GM15510 (cell line): ENCODE measurements around the gene SEC14L5.

Source experiments
- POLR2A ChIP-seq: IDR thresholded peaks from 3 replicates; pipeline ENCODE4 v1.6.1; 2011; ENCODE audit warnings: borderline replicate concordance; ENCODE audit not compliant: insufficient read length; ENCODE audit errors: extremely low read depth

Gene SEC14L5

DNA sequence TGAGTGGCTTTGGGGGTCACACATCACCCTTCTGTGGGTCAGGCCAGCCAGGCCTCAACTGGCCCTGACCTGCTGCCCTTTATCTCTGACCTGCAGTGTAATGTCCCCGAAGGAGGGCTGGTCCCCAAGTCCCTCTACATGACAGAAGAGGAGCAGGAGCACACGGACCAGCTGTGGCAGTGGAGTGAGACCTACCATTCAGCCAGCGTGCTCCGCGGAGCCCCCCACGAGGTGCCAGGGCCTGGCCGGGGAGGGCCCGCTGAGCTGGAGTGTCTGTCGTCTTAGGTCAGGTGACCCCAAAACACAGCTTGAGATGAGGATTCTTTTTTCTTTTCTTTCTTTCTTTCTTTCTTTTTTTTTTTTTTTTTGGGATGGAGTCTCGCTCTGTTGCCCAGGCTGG is 49.1 kb downstream of the SEC14L5 start:
- no peak for TF ChIP-seq POLR2A

DNA sequence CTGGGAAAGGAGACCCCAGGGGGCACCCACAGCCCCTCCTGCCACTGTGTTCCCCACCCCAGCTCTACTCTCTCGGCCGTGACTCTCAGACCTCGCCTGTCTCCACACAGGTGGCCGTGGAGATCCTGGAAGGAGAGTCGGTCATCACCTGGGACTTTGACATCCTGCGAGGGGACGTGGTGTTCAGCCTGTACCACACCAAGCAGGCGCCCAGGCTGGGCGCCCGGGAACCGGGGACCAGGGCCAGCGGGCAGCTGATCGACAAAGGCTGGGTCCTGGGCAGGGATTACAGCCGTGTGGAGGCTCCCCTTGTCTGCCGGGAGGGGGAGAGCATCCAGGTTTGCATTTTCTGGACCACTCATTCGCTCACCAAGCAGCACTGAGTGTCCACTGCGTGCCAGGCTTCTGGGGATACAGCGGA is 50.2 kb downstream of the SEC14L5 start:
- no peak for TF ChIP-seq POLR2A

DNA sequence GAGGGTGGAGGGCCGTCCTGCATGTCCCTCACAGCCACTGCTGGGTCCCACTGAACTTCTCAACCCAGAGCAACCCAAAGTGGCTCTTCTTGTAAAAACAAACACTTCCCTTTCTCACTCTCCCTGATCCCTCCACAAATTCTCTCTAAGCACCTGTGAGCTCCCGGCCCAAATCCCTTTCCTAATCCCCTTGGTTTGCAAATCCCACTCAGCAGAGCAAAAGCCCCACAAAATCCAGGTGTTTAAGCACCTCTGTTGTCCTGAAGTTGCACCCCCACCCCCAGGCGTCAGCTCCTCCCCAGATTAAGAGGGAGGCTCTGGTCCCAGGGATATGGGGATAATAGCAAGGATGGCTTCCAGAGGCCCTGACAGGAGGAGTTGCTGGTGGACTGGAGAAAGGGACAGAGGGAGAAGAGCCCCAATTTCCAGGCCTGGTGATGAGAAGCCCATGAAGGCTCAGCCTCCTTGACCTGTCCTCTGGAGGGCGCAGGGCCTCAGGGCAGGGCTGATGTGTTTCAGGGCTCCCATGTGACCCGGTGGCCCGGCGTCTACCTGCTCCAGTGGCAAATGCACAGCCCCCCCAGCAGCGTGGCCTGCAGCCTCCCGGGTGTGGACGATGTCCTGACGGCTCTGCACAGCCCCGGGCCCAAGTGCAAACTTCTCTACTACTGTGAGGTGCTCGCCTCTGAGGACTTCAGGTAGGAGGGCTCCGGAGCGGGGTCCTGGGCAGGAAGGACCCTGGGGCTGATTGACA is 52.6 kb downstream of the SEC14L5 start:
- no peak for TF ChIP-seq POLR2A

DNA sequence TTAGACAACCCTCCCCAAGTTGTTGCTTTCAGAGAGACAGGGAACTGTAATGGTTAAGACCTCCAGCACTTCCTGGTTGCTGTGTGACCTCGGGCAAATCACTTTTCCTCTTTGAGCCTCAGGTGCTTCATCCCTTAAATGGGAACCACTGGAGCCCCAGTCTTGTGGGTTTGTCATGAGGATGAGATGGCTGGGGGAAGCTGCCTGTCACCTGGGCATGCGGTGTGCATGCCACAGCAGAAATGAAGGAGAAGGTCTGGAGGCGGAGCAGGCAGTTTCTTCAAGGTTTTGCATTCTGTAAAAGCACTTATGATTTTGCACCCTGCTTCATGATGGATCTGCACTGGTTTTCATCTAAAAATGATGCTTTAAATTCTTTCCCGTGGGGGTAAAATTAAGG is 53.5 kb downstream of the SEC14L5 start:
- no peak for TF ChIP-seq POLR2A

DNA sequence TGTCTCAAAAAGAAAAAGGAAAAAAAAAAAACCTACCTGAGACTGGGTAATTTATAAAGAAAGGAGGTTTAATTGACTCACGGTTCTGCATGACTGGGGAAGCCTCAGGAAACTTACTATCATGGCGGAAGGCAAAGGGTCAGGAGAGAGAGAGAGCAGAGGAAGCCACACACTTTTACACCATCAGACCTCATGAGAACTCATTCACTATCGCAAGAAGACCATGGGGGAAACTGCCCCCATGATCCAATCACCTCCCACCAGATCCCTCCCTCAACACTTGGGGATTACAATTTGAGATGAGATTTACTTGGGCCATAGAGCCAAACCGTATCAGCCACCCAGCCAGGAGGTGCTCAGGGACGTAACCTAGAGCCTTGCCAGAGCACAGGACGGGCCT is 54.8 kb downstream of the SEC14L5 start:
- TF ChIP-seq POLR2A: no peak

DNA sequence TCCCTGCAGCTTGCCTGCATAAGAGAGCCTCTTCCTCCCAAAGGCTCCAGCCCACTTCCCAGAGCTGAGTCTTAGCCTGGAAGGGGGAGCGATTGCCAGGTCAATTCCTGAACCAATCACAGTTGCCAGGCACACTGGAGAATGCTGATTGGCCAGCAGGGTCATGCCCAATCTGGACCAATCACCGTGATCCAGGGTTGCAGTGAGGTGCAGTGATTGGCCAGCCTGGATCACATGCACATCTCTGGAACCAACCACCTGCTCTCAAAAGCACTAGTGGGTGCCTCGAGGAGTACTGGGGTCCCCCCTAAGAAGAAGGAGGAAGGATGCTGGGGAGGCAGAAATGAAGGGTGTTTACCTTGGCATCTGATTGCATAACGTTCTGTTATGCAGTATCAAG is 57.2 kb downstream of the SEC14L5 start:
- no peak for TF ChIP-seq POLR2A

DNA sequence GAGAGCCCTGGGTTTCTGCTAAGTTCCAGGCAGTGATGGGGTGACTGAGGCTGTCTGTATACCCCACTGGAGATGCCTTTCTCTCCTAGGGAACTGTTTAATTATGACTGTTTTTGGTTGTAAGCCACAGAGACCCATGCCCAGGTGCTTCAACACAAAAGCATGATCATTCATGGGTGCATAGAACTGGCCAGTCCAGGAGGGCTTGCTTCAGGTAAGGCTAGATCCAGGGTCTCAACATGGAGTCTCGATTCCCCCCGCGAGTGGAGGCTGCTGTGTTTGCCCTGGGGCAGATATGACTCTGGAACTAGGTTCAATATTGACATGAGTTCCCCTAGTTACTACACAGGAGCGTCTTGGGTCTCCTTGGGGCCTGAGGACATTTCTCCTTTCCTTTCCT is 57.8 kb downstream of the SEC14L5 start:
- TF ChIP-seq POLR2A: no peak

DNA sequence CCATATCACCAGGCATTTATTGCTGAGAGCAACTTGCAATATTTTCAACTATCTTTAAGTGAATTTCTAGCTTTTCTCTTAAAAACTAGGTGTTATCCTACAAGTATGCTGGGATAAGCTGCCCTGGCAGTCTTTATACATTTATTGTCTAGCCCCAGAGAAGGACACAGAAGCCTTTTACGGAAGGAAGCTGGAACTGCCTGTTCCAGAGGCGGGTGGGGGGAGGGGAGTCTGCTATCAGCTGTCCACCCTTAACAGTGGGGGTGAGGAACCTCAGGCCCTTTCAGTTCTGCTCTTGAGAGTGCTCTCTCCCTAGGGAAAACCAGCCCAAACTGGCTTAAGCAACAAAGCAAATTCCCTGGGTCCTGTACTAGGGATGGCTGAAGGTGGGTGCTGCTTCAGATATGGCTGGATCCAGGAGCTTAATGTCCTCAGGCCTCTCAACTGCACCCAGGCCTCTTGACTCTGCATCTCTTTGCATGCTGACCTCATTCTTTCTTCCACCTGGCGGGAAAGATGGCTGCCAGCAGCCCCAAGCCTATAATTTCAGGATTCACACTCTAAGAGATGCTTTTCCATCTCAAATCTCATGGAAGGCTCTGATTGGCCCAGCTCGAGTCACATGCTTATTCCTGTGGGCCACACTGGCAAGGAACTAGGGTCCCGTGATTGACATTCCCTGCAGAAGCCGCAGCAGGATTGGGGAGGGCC is 59.0 kb downstream of the SEC14L5 start:
- no peak for TF ChIP-seq POLR2A

DNA sequence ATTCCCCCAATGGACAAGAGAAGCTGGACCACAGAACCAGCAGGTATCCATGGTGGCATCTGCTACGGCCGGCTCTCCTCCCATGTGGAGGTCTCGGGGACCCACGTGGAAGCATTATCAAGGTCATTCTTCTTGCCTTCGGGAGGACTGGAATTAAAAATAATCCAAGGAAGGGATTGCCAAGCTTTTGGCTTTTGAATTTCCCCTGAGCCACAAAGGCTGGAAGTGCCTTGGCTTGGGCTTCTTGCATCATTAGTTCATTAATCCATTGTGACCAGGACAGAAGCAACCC is 59.5 kb downstream of the SEC14L5 start:
- TF ChIP-seq POLR2A: no peak

DNA sequence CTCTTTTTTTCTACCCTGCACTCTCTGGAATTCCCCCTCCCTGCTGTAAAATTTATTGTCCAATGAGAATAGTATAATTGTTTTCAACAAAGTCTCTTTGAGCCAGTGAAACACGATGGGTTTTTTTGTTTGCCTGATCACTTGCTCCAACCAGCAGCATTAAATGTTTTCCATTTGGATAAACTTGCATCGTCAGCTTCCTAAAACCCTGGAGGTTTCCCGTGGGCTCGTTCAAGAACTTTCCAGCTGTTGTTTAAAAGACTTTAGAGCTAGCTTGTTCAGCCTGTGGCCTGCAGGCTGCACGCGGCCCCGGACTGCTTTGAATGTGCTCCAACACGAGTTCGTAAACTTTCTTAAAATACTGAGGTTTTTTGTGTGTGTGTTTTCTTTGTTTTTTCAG is 60.7 kb downstream of the SEC14L5 start:
- TF ChIP-seq POLR2A: no peak

DNA sequence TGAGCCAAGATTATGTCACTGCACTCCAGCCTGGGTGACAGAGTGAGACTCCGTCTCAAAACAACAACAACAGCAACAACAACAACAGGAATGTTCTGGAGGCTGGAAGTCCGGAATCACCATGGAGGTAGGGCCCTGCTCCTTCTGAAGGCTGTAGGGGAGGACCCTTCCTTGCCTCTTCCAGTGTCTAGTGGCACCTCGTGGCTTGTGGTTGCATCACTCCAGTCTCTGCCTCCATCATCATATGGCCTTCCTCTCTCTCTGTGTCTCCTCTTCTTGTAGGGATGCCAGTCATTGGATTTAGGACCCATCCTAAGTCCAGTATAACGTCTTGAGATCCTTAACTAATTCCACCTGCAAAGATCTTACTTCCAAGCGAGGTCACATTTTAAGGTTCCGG is 61.6 kb downstream of the SEC14L5 start:
- no peak for TF ChIP-seq POLR2A

DNA sequence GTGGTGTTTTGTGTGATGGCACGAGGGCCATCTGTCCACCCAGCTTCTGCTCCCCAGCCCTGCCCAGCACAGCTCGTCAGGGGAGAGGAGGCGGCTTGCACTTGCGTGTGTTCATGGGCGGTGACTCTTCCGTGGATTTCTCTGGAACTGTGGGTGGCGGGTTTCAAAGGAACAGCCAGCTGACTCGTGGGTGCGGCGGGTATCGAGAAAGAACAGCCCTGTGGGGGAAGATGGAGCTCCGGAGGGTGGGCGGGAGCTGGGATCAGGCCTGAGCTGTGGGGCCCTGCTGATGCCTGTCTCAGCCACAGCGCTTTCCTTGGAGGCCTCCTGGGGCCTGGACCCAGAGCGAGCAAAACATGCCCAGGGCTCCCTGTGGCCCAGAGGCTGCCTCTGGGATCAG is 62.4 kb downstream of the SEC14L5 start:
- no peak for TF ChIP-seq POLR2A

DNA sequence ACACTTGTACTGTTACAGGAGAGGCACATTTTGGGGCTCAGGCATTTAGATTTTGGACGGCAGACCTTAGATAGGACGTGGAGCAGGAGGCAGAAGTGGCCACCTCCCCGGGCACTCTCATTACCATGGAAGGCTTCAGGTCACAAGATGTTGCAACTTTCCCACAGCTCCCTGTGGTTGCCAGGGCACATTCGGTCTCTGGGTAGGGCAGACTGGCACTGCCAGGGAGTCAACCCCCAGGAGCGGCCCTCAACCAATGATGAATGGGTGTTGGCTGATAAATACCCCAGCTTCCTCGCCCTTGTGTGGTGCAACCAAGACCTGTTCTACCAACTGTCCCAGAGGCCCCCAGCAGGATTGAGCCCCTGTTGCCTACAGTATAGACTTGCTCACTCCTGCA is 64.4 kb downstream of the SEC14L5 start:
- TF ChIP-seq POLR2A: no peak

DNA sequence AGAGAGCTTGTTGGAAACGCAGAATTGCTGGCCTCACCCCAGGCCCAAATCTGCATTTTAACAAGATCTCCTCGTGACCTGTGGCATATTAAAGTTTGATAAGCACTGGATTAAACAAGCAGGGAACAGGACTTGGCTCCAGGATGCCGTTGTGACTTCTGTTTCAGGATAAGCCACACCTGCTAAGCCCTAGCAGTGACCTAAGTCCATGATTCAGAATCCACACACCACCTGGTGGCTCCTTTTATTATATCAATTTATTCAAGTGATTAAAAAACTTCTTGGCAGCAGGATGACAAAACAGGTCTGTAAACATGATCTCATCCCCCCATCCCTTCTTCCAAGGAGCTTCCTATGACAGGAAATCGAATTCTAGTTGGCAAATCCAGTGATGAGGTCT is 66.5 kb downstream of the SEC14L5 start:
- no peak for TF ChIP-seq POLR2A

DNA sequence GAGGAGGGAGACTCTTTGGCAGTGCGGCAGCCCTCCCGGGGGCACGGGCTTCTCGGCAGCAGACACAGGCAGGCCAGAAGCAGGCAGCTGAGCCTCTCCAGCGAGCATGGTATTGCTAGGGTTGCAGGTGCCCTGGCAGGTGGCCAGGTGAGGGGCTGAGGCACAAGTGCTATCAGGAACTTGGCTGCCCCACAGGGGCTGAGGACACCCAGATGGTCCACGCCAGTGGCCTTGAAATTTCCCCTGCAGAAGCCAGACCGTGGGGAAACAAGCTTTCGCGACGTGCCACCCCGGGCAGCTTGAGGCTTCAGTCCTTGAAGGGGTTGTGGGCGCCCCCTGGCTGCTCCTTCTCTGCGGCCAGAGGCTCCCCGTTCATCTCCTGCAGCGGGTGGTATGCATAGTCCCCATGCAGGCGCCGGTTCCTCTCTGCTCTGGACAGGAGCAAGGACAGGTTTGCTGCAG is 67.1 kb downstream of the SEC14L5 start:
- no peak for TF ChIP-seq POLR2A

DNA sequence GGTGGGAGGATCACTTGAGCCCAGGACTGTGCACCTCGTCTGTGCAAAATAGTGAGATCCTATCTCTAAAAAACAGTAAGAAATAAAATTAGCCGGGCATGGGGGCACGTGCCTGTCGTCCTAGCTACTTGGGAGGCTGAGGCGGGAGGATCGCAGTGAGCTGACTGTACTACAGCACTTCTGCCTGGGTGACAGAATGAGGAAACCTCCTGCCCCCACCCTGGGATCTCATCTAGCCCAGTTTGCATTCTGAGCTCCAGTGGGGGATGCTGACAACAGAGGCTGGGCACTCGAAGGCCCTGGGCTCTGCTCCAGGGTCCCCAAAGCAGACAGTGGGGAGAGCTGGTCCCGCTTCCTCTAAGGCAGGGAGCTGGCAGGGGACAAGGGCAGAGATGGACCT is 68.5 kb downstream of the SEC14L5 start:
- TF ChIP-seq POLR2A: no peak
